Subcutaneous adipose tissue (tissue), 4 donors: ENCODE measurements around the gene WWP2. TPM values are rescaled to one million over a fixed set of nuclear protein-coding genes. Genes with fewer than 3 reads are reported as not detected.

Source experiments
- CTCF ChIP-seq: fragments of 450-650 bp; IDR thresholded peaks from one replicate; pipeline ENCODE4 v1.5.1; 2016; ENCODE audit warnings: low read depth, mild to moderate bottlenecking, control low read depth, antibody characterized with exemption, moderate library complexity
- total RNA-seq, 4 donors: library from RNA; depleted of rRNA; stranded (reverse); fragments of >200 nt; gene quantifications; one replicate each; pipeline ENCODE4 v1.1.0, GENCODE V29; 2016

WWP2 gene
- total RNA-seq, 4 donors from 2014 or later = 20.2 to 48.7 (median 34.7) TPM

- TF ChIP-seq CTCF = no peak
Observed at GRCh38 chr16:69853481-69853880, 91.3 kb downstream of the WWP2 start.

- no peak for TF ChIP-seq CTCF
Observed at GRCh38 chr16:69855592-69855991, 93.5 kb downstream of the WWP2 start.

- TF ChIP-seq CTCF = no peak
Observed at GRCh38 chr16:69858191-69859104, 96.3 kb downstream of the WWP2 start.

GRCh38 chr16:69859105-69859989 lies 97.2 kb downstream of the WWP2 start:
- no peak for TF ChIP-seq CTCF

GRCh38 chr16:69860233-69861231 lies 98.4 kb downstream of the WWP2 start:
- TF ChIP-seq CTCF = no peak

- no peak for TF ChIP-seq CTCF
Observed at GRCh38 chr16:69861292-69862030, 99.3 kb downstream of the WWP2 start.
